ENCODE measurements around the gene EEFSEC. TPM values are rescaled to one million over a fixed set of nuclear protein-coding genes. Genes with fewer than 3 reads are reported as not detected.
A peak's percentile ranks its signal among the peaks of the same experiment; 100 is the strongest.

Gene EEFSEC
- polyA plus RNA-seq, 1 donor (not counting 4 experiments of a cell fraction or from before 2014, with no cell fraction given), result 8.7 TPM

DNA sequence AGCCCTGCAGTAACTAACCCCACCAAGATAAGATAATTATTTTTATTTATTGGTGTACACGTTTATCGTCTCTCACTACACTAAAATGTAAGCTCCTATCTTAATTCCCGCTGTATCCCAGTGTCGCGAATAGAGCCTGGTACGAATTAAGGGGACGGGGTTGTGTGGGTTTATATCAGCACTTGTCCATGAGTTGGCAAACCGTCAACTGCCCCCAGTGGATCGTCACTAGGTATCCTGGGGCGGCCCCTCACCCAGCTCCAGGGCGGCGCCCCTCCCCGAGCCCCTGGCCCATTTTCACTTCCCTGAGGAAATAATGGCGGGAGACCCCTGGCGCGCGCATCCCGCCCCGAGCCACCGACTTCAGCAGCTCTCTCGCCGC, 30.1 kb upstream of the EEFSEC start:
- Histone ChIP-seq H3K4me2 (ENCODE audit: control insufficient read depth, extremely low read depth, insufficient read depth, low read depth, low read length) (peak overlapping the region; percentile 95), H2AFZ (ENCODE audit: control insufficient read depth, low read length) (peak overlapping the region; percentile 94), H3K27me3 (ENCODE audit: control insufficient read depth, extremely low read depth, insufficient read depth, low read length) (no peaks in the 10 kb centered on the region), H3K27ac (ENCODE audit: control insufficient read depth, insufficient read depth, low read length) (peak overlapping the region; percentile 85), H3K9me3 (ENCODE audit: control insufficient read depth, low read depth, low read length) (no peaks in the 10 kb centered on the region), H3K36me3 (ENCODE audit: control insufficient read depth in 2 of 2, extremely low read depth in 1 of 2, insufficient read depth in 2 of 2, low read length in 2 of 2) (peaks cover 4 to 5% of the 10 kb centered on the region in 2 experiments), H3K79me2 (ENCODE audit: control insufficient read depth, insufficient read depth, low read length) (peaks cover 39% of the 10 kb centered on the region), H3K9me1 (ENCODE audit: control insufficient read depth, extremely low read depth, insufficient read depth, low read length) (no peaks in the 10 kb centered on the region), H3K9ac (ENCODE audit: control insufficient read depth, extremely low read depth, insufficient read depth, low read length) (peak overlapping the region; percentile 95), H3K4me1 (ENCODE audit: control insufficient read depth, extremely low read depth, insufficient read depth, low read length) (peaks cover 7% of the 10 kb centered on the region), H3K4me3 (ENCODE audit: control insufficient read depth in 2 of 3, extremely low read depth in 1 of 3, insufficient read depth in 2 of 3, low read depth in 1 of 3, low read length in 3 of 3) (peak overlapping the region; percentile 67 to 94 (median 93)), H4K20me1 (ENCODE audit: control insufficient read depth, extremely low read depth, insufficient read depth, low read length) (no peaks in the 10 kb centered on the region)
- FAIRE-seq, result no peak
- dilution Hi-C loops (cut with MboI; ENCODE audit: extremely low pct_ligation_motif_present, low sequenced_read_pairs), result no loop called here
- no peak for DNase-seq (ENCODE audit: low read depth, low spot score)
- no peak for TF ChIP-seq EZH2 (IDR thresholded peaks at IDR 0.05; ENCODE audit: low read length)
- TF ChIP-seq, protein P1, sequence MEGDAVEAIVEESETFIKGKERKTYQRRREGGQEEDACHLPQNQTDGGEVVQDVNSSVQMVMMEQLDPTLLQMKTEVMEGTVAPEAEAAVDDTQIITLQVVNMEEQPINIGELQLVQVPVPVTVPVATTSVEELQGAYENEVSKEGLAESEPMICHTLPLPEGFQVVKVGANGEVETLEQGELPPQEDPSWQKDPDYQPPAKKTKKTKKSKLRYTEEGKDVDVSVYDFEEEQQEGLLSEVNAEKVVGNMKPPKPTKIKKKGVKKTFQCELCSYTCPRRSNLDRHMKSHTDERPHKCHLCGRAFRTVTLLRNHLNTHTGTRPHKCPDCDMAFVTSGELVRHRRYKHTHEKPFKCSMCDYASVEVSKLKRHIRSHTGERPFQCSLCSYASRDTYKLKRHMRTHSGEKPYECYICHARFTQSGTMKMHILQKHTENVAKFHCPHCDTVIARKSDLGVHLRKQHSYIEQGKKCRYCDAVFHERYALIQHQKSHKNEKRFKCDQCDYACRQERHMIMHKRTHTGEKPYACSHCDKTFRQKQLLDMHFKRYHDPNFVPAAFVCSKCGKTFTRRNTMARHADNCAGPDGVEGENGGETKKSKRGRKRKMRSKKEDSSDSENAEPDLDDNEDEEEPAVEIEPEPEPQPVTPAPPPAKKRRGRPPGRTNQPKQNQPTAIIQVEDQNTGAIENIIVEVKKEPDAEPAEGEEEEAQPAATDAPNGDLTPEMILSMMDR (optimal IDR thresholded peaks at IDR 0.05 in 1 of 3, IDR thresholded peaks at IDR 0.05 in 1 of 3, conservative IDR thresholded peaks at IDR 0.05 in 1 of 3; ENCODE audit: extremely low read depth in 1 of 3, insufficient read depth in 2 of 3, low read length in 3 of 3), result no peak

DNA sequence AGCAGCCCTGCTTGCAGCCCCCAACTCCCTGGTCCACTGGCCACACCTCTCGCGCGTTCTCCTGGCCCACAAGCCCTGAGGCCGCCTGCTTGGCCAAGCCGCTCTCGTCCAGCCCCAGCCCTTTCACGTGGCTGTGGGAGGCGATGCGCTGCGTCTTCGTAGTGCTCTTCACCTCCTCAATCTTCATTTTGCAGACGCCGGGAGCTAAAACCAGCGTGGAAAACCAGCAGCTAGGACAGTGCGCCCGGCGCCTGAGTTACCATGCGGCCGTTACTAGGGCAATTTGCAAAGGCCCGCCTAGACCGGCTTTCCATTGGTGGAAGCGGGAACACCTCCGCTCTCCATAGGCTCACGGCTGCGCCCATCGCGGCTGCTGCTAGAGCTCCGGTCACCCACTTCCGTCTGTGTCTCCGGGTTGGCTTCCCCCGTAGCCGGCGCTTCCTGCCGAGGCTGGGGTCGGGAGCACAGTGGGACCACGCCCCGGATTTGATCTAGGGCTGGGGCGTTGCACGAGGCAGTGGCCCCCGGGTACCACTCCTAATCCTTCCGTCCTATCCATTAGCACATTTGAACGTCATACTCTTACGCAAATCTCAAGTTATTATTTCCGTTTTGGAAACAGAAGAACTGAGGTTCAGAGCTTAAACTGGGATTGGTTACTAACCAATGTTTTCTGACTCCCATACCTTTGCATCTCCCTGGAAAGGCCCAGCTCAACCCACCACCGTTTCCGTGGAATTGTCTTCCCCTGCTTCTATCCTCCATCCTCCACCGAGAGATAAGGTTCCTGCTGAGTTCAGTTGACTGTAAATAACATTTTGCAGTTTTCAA, 29.5 kb upstream of the EEFSEC start, which contains the start of gene RUVBL1:
Gene RUVBL1, minus strand, starts transcription at position 275 of the 831 bp plus-strand sequence. Its CDS starts 88 bp downstream, at position 187.
- H3K4me2 ChIP-seq (ENCODE audit: control insufficient read depth, extremely low read depth, insufficient read depth, low read depth, low read length), result peak within 1 kb of the TSS; percentile 95
- peaks cover 7% of the 10 kb centered on the region for H3K4me1 ChIP-seq (ENCODE audit: control insufficient read depth, extremely low read depth, insufficient read depth, low read length)
- peak within 1 kb of the TSS; percentile 67 to 94 (median 93) for H3K4me3 ChIP-seq (ENCODE audit: control insufficient read depth in 2 of 3, extremely low read depth in 1 of 3, insufficient read depth in 2 of 3, low read depth in 1 of 3, low read length in 3 of 3)
- H3K9me3 ChIP-seq (ENCODE audit: control insufficient read depth, low read depth, low read length), result no peaks in the 10 kb centered on the region
- TF ChIP-seq, protein P1 (optimal IDR thresholded peaks at IDR 0.05 in 1 of 3, IDR thresholded peaks at IDR 0.05 in 1 of 3, conservative IDR thresholded peaks at IDR 0.05 in 1 of 3; ENCODE audit: extremely low read depth in 1 of 3, insufficient read depth in 2 of 3, low read length in 3 of 3), result no peak
- no peak for TF ChIP-seq EZH2 (IDR thresholded peaks at IDR 0.05; ENCODE audit: low read length)
- DNase-seq (ENCODE audit: low read depth, low spot score) (peak; percentile 61), FAIRE-seq (no peak)
- dilution Hi-C loops (cut with MboI; ENCODE audit: extremely low pct_ligation_motif_present, low sequenced_read_pairs), result no loop called here
- peaks cover 1 to 2% of the 10 kb centered on the region in 2 experiments for H3K36me3 ChIP-seq (ENCODE audit: control insufficient read depth in 2 of 2, extremely low read depth in 1 of 2, insufficient read depth in 2 of 2, low read length in 2 of 2)
- H4K20me1 ChIP-seq (ENCODE audit: control insufficient read depth, extremely low read depth, insufficient read depth, low read length), result no peaks in the 10 kb centered on the region
- H2AFZ ChIP-seq (ENCODE audit: control insufficient read depth, low read length), result peak within 1 kb of the TSS; percentile 94
- H3K9me1 ChIP-seq (ENCODE audit: control insufficient read depth, extremely low read depth, insufficient read depth, low read length), result no peaks in the 10 kb centered on the region
- peak within 1 kb of the TSS; percentile 95 for H3K9ac ChIP-seq (ENCODE audit: control insufficient read depth, extremely low read depth, insufficient read depth, low read length)
- peak within 1 kb of the TSS; percentile 85 for H3K27ac ChIP-seq (ENCODE audit: control insufficient read depth, insufficient read depth, low read length)
- peaks cover 36% of the 10 kb centered on the region for H3K79me2 ChIP-seq (ENCODE audit: control insufficient read depth, insufficient read depth, low read length)
- H3K27me3 ChIP-seq (ENCODE audit: control insufficient read depth, extremely low read depth, insufficient read depth, low read length), result no peaks in the 10 kb centered on the region
